ENCODE measurements around the gene TAOK1.
"Not testable (repeated sequence)": the region's sequence is repeated elsewhere in the genome, so short reads cannot be mapped to it uniquely, and the experiment has no call there.

The TAOK1 gene

DNA sequence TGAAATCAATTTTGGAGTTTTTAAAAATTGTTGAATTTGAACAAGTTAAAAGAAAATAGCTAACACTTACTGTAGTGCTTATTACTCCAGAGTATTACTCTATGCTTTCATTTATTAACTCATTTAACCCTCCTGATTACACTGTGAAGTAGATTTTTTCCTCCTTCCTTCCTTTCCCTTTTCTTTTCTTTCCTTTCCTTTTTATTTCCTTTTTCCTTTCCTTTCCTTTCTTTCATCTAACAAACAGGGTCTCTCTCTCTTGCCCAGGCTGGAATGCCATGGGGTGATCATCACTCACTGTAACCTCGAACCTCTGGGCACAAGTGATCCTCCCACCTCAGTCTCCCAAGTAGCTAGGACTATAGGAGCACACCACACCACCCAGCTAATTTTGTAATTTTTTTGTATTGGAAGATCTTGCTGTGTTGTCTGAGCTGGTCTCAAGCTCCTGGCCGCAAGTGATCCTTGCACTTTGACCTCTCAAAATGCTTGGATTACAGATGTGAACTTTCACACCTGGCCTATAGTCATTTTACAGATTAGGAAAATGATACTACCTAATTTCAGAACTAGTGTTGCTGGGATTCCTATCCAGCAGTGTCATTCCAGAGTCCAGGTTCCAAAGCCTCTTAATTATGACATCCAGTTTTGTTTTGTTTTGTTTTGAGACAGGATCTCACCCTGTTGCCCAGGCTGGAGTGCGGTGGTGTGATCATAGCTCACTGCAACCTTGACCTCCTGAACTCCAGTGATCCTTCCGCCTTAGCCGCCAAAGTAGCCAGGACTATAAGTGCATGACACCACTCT, 59.9 kb downstream of the TAOK1 start:
- DNase-seq: no peak

GRCh38 chr17:29451121-29451742, 61.1 kb downstream of the TAOK1 start:
- no peak for DNase-seq

DNA sequence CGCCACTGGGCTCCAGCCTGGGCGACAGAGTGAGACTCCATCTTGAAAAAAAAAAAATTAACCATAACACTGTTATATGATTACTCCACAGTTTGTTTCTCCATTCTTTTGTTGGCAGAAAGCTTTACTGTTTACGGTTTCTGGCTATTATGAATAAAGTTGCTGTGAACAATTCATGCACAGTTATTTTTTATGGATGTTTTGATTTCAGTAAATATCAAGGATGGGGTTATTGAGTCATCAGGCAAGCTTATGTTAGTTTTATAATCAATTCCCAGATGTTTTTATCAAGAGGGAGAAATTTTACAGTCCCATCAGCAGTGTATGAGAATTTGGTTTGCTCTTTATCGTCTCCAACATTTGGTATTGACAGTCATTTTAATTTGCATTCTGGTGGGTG, 67.9 kb downstream of the TAOK1 start:
- no peak for DNase-seq

GRCh38 chr17:29461483-29462206, 71.5 kb downstream of the TAOK1 start:
- DNase-seq: no peak

DNA sequence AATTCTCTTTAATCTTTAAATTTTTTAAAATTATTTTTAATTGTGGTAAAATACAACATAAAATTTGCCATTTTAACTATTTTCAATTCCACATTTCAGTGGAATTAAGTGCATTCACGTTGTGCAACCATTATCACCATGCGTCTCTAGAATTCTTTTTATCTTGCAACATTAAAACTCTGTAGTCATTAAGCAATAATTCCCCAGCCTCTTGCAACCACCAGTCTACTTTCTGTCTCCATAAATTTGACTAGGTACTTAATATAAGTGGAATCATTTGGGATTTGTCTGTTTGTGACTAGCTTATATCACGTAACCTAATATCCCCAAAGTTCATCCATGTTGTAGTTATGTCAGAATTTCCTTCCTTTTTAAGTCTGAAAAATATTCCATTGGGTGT, 79.1 kb downstream of the TAOK1 start:
- DNase-seq: no peak

GRCh38 chr17:29473437-29473836, 83.3 kb downstream of the TAOK1 start:
- not testable (repeated sequence) for DNase-seq

DNA sequence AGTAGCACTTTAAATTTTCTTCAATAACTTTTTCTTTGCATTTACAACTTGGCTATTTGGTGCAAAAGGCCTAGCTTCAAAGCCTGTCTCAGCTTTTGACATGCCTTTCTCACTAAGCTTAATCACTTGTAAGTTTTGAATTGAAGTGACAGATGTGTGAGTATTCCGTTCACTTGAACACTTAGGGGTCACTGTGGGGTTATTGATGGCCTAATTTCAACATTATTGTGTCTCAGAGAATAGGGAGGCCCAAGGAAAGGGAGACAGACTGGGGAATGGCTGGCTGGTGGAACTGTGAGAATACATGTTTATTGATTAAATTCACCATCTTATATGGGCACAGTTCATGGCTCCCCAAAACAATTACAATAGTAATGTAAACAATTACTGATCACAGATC, 84.1 kb downstream of the TAOK1 start:
- DNase-seq: no peak

DNA sequence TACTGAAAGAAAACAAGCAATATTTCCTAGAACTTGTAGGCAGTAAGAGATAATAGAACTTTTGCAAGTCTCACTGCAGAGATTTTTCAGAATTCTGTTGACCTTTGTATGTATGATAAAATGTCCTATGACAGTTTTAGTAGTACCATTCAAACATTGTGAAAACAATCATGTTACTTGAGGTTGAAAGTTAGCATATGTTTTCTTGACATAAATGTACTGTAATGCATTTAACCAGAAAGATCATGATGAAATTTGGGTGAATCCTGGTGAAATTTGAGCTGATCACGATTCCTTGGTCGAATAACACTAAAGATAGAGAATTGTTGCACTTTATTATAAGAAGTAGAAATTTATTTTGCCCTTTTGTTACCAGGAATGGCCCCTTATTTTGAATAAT, 85.7 kb downstream of the TAOK1 start:
- DNase-seq: no peak

GRCh38 chr17:29480249-29480928, 90.2 kb downstream of the TAOK1 start:
- DNase-seq: not testable (repeated sequence)

DNA sequence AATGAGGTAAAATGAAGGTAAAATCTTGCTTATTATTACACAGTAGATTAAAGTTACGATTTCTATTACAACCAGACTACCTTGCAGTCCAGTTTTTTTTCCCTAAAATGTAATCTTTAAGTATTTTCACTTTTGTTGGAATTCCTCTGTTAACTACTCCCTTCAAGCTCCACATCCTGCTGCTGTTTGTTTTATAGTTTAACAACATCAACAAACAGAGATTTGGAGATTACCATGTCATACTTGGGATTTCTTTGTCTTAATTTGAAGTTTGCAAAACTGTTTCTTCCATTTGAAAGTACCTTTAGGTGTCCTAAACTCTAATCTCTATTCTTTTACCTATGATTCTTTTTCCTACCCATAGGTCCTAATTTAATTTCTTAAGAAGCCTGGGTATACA, 93.3 kb downstream of the TAOK1 start:
- no peak for DNase-seq

DNA sequence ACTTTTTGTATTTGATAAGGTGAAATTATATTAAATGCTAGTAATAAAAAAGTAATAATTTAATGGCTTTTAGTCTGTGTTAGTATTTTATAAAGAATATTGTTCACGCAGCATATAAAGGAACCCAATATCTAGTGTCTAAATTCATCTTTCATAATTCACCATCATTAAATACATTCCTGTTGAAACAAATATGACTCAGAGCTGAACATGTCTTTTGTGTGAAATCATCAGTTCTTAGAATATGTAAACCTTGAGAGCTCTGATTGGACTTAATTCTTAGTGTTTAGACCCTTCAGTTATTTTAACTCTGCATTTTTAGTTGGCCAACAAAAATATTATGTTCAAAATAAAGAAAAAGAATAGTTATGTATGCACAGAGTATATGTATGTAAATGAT, 104.8 kb downstream of the TAOK1 start:
- no peak for DNase-seq

DNA sequence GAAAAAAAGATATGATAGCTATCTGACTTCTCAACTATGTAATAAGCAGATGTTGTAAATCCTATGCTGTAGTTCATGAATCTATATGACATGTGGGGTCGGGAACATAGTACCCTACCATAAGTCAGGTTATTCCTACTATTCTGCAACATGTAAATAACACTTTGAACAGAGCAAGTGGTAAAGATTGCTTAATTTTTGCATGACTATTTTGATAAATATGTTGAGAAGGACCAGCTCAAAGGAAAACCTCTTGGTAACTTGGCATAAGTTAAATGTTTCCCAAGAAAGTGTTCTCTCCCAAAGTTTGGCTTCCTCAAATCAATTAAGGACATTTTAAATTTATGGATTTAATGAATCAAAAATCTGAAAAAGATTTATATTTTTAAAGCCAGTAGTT, 114.5 kb downstream of the TAOK1 start:
- DNase-seq: no peak

GRCh38 chr17:29505836-29506235, 115.7 kb downstream of the TAOK1 start:
- no peak for DNase-seq

DNA sequence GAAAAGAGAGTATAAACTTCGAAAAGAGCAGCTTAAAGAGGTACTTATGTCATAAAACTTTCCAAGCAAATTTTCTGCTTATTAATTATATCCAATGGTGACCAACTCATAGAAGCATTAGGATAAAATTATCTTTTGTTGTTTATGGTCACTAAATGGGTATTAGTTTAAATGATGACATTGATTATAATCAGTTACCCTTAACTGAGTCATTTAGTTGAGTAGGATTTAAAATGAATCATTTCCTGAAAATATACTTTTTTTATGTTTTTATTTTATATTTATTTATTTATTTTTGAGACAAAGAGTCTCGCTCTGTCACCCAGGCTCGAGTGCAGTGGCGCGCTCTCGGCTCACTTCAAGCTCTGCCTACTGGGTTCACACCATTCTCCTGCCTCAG, 120.8 kb downstream of the TAOK1 start:
- DNase-seq: no peak

GRCh38 chr17:29514792-29515191, 124.6 kb downstream of the TAOK1 start:
- DNase-seq: no peak

- DNase-seq: no peak
Measured at GRCh38 chr17:29518359-29518758, 128.2 kb downstream of the TAOK1 start.

GRCh38 chr17:29524692-29525091, 134.5 kb downstream of the TAOK1 start:
- no peak for DNase-seq

- no peak for DNase-seq
Measured at GRCh38 chr17:29526322-29526721, 136.2 kb downstream of the TAOK1 start.

DNA sequence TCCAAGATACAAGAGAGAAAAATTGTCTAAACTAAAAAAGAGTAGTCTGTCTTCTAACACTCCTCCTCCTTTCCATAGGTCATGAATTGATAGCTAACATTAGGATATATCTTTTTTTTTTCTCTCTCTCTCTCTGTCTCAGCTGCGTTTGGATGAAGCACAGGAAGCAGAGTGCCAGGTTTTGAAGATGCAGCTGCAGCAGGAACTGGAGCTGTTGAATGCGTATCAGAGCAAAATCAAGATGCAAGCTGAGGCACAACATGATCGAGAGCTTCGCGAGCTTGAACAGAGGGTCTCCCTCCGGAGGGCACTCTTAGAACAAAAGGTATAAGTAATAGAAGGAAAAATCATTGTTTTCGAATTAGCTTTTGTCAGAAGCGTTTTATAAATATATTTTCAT, 143.8 kb downstream of the TAOK1 start:
- no peak for DNase-seq

DNA sequence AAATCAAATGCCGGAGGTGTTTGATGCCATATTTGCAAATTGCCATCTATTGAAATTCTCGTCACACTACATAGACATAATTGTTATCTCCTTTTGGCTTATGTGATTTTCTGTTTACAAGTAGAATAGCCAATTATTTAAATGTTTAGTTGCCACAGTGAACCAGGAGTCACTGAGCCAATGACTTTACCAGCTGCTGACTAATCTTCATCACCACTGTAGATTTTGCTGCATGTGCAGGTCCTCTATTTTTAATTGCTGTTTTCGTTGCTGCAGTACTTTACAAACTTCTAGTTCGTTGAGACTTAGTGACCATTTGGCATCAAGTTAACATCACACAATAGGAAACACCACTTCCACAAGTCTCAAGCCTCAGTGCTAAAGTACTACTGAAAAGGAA, 153.9 kb downstream of the TAOK1 start:
- DNase-seq: no peak

- DNase-seq: no peak
Measured at GRCh38 chr17:29546085-29546484, 155.9 kb downstream of the TAOK1 start.

- DNase-seq: no peak
Measured at GRCh38 chr17:29546830-29547229, 156.7 kb downstream of the TAOK1 start.

- DNase-seq: peak; percentile 24
Measured at GRCh38 chr17:29549177-29549923, 159.2 kb downstream of the TAOK1 start.
